ENCODE results near the gene IL4I1.
A peak's percentile ranks its signal among the peaks of the same experiment; 100 is the strongest.
"Not testable (repeated sequence)": the region's sequence is repeated elsewhere in the genome, so short reads cannot be mapped to it uniquely, and the experiment has no call there.

Gene IL4I1

GRCh38 chr19:49896863-49897621 lies at the start of gene IL4I1:
IL4I1 (minus strand) TSS chr19:49896887; CDS start chr19:49896160, 727 bp downstream.
- DNase-seq = peak; percentile 46

GRCh38 chr19:49946415-49946814 lies 49.7 kb upstream of the IL4I1 start:
- no peak for DNase-seq

GRCh38 chr19:49944567-49944966 lies 47.9 kb upstream of the IL4I1 start:
- not testable (repeated sequence) for DNase-seq

GRCh38 chr19:49940482-49940791 lies 43.8 kb upstream of the IL4I1 start:
- no peak for DNase-seq

GRCh38 chr19:49939721-49940481 lies 43.2 kb upstream of the IL4I1 start:
- no peak for DNase-seq

GRCh38 chr19:49938662-49939061 lies 42.0 kb upstream of the IL4I1 start:
- DNase-seq = no peak

GRCh38 chr19:49937750-49938381 lies 41.2 kb upstream of the IL4I1 start:
- no peak for DNase-seq

GRCh38 chr19:49936549-49936948 lies 39.9 kb upstream of the IL4I1 start:
- no peak for DNase-seq

GRCh38 chr19:49933643-49934042 lies 37.0 kb upstream of the IL4I1 start:
- no peak for DNase-seq

GRCh38 chr19:49932731-49933131 lies 36.0 kb upstream of the IL4I1 start:
- DNase-seq = no peak

GRCh38 chr19:49932041-49932451 lies 35.4 kb upstream of the IL4I1 start:
- no peak for DNase-seq

GRCh38 chr19:49931293-49932040 lies 34.8 kb upstream of the IL4I1 start:
- no peak for DNase-seq

GRCh38 chr19:49930483-49931011 lies 33.9 kb upstream of the IL4I1 start:
- DNase-seq = no peak

- DNase-seq = peak; percentile 91
These were observed 33.2 kb upstream of the IL4I1 start for GRCh38 chr19:49929611-49930482.

- DNase-seq = peak; percentile 71
These were observed 32.5 kb upstream of the IL4I1 start, which contains the start of the genes ATF5 and NUP62 for GRCh38 chr19:49929121-49929610. ATF5 (plus strand) TSS chr19:49929205; CDS start chr19:49930851, 1,646 bp downstream. NUP62 (minus strand) TSS chr19:49929504; CDS start chr19:49909807, 19,697 bp downstream.

- DNase-seq = no peak
These were observed 31.0 kb upstream of the IL4I1 start for GRCh38 chr19:49927526-49928264.

GRCh38 chr19:49926515-49926914 lies 29.8 kb upstream of the IL4I1 start:
- no peak for DNase-seq

- no peak for DNase-seq
These were observed 28.8 kb upstream of the IL4I1 start for GRCh38 chr19:49925486-49925885.

- DNase-seq = not testable (repeated sequence)
These were observed 28.2 kb upstream of the IL4I1 start for GRCh38 chr19:49924881-49925210.

- no peak for DNase-seq
These were observed 27.6 kb upstream of the IL4I1 start for GRCh38 chr19:49924004-49924880.

All from GF-D8 (cell line).